Measurements from ENCODE around the gene BOC.

- TF ChIP-seq, protein P1, sequence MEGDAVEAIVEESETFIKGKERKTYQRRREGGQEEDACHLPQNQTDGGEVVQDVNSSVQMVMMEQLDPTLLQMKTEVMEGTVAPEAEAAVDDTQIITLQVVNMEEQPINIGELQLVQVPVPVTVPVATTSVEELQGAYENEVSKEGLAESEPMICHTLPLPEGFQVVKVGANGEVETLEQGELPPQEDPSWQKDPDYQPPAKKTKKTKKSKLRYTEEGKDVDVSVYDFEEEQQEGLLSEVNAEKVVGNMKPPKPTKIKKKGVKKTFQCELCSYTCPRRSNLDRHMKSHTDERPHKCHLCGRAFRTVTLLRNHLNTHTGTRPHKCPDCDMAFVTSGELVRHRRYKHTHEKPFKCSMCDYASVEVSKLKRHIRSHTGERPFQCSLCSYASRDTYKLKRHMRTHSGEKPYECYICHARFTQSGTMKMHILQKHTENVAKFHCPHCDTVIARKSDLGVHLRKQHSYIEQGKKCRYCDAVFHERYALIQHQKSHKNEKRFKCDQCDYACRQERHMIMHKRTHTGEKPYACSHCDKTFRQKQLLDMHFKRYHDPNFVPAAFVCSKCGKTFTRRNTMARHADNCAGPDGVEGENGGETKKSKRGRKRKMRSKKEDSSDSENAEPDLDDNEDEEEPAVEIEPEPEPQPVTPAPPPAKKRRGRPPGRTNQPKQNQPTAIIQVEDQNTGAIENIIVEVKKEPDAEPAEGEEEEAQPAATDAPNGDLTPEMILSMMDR (IDR thresholded peaks at IDR 0.05; ENCODE audit: insufficient read depth, low read depth, low read length), result no peak
- no peak for TF ChIP-seq EZH2 (IDR thresholded peaks at IDR 0.05; ENCODE audit: insufficient read depth, low read length)
Observed at GRCh38 chr3:113227146-113227545, 15.8 kb downstream of the BOC start.
